Endometrium (tissue), 2 donors: Measurements from ENCODE around the gene COL4A1.

Experiments
- FAIRE-seq: peaks from 2 replicates; lab custom pipeline; 2012; peaks lifted over from hg19 to GRCh38; lab: Jason Lieb, UNC
- donor health status: control.
- donor health status: control.

The COL4A1 gene

DNA sequence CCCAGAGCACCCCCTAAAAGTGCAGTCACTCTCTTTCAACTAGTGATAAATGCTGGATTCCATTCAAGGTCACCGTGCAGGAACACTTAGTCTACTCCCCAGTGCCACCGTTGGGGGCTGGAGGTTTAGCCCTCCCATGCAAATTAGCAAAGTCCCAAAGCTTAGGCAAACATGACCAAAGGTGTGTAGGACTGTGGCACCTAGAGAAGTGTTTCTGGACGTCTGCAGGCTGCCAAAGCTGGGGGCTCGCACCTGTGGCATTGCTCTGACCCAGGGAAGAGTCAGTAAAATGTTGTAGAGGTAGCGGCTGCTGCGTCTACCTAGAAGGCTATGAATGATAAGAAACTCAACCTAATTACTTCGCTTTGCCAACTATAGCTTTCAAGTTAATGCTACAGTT, 13.9 kb downstream of the COL4A1 start:
- FAIRE-seq = no peak

GRCh38 chr13:110291286-110291685, 15.7 kb downstream of the COL4A1 start:
- FAIRE-seq = no peak

DNA sequence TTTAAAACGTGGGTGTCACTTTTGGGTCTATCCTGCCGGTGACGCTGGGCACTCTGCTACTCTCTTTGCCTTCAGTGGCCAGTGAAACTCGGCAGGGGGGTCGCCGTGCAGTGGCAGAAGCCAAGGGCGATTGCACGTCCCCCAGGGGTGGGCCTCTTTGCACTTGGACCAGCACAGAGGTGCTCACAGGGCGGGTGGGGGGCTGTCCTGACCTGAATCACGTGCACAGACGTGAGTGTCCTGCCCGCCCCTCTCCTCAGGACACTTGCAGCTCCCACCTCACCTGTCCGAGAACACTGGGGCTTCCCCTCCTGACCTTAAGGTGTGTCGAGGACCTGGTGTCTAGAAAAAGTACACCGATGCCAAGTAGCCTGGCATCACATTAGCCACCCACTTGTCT, 16.1 kb downstream of the COL4A1 start:
- FAIRE-seq = no peak

DNA sequence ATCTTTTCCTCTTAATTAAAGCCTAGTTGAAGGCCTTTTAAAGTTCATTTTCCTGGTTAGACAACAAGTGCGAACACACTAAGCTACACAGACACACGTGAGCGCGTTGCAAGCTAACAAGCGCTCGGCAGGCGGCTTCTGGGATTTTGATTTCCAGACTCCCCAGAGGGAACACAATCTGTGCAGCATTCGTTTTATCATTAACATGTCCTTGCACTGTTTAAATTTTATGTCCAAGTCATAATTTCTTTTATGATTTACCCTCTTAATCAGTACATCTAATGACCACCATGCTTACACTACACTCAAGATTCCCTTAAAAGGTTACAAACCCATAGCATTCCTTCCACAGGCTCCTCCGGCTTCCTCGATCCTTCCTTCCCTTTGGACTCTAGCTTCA, 16.8 kb downstream of the COL4A1 start:
- no peak for FAIRE-seq

GRCh38 chr13:110289661-110290060, 17.3 kb downstream of the COL4A1 start:
- FAIRE-seq = no peak

- FAIRE-seq = no peak
These were observed 17.8 kb downstream of the COL4A1 start for GRCh38 chr13:110289174-110289573.

DNA sequence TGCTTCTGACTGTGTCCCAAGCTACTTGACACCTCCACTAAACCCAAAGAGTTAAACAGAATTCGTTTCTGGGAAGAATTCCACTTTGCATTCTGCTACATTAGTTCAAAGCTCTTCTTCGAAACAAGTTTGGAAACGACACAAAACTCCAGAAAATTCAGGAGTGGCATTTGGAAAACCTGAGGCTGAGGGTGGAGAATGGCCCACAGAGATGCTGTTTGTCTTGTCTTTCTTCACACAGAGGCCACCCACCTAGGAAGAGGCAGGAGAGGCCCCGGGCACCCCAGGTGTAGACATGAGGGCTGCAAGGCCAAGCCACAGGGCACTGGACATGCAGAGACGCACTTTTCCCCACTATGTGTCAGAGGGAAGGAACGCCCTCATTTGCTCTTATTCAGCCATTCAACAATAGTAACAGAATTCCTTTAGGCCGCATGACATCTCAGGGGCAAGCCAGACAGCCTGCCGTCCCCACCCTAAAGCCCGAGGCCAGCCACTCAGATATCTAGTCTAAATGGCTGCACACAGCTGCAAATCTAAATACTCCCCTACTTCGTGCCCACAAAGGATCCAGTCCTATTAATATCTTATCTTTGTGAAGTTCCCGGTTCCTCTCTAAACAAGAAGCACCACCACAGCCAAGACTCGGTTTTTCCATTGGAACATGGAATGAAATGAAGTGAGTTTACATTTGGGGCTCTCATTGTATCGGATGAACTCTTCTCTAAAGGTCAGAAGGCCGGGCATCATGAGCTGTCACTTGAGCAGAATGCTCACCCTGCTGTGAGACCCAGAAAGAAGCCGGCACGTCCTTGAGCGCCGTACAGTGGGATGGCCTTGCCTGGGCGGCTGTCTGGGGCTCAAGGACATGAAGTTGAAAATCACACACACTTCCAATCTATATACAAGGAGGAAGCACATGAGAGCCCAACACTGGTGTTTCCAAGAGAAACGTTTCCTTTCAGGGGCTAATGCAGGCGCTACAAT, 19.8 kb downstream of the COL4A1 start:
- no peak for FAIRE-seq

DNA sequence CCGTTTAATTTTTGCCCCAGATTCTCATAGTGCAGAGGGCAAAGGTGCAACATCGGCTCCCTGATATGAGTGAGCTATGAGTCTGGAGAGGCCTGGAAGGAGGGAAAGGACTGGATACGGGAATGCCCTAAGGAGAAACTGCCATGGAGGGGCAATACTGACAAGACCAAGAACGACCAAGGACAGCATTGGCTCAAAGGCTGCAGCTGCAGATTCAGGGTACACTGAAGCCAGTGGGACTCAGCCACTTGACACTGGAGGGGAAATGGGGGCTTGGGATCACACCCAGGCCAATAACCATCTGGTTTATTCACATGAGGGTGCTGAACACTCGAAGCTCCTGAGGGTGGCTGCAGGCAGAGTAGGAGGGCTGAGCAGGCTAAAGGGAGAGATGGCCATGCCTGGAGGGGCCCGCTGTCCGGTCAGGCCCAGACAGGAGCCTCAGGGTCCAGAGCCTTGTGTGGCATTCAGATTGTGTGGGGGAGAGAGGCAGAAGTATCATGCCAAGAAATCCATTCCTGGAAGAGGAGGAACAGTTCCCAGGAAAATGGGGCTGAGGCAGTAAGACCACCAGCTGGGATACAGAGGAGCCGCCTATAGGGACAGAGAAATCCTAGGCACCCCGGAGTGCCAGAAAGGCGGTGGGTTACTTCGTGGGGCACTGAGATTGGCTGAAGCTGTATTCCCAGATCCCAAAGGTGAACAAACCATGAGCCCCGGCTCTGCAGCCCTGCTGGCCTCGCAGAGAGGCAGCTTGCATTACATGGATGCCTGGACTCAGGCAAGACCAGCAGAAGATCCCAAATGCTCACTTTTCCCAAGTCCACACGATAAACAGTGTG, 20.7 kb downstream of the COL4A1 start:
- FAIRE-seq = no peak

DNA sequence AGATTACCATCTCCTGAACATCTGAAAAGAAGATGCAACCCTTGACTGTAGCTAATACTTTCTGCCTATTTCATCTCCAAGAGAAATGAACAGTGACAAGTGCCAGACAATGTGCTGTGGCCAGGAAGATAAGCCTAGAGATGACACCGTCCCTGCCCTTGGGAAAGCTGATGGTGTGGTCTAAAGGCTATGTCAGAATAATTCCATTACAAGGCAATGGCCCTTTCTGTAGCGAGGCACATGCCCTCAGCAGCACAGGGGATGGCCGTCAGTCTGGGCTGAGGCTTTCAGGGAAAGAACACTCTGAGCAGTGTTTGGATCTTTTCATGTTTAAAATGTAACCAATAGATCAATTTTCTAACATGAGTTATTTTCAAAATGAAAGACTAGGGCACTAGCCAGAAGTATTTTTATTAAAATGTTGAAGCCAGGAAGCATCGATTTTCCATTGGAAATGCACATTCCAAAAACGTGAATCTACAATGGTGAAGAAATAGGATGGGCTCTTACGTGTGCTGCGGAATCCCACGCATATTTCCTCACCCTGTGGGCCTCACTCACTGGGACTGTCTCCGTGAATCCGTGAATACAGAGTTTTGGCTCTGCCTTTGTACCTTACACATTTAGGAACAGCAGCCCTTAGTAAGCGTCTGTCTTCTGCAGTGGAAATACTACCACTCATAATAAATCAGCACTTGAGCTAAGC, 22.0 kb downstream of the COL4A1 start:
- no peak for FAIRE-seq

GRCh38 chr13:110283736-110284517, 23.0 kb downstream of the COL4A1 start:
- no peak for FAIRE-seq

DNA sequence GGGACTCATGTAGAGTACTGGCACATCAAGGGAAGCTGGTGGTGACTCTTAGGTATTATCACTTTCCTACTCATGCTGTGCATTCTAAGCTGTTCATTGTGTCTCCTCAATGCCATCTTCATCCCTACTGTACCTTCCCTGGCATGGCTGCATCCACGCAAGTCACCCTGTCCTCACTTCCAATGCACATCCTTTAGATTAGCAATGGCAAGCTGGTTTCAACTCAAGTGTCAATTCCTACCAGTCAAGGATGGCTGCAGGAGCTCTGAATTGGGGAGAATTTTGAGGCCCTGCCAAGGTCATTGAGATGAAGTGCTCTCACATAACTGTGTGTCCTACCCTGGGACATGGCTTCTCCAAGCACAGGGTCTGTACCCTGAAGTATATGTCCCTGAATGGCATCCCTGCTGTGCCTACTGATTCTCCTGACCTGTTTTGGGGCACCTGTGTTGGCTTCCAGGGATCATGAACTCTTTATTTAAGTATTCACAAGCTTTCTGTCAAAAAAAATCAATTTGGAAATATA, 24.6 kb downstream of the COL4A1 start:
- FAIRE-seq = no peak

DNA sequence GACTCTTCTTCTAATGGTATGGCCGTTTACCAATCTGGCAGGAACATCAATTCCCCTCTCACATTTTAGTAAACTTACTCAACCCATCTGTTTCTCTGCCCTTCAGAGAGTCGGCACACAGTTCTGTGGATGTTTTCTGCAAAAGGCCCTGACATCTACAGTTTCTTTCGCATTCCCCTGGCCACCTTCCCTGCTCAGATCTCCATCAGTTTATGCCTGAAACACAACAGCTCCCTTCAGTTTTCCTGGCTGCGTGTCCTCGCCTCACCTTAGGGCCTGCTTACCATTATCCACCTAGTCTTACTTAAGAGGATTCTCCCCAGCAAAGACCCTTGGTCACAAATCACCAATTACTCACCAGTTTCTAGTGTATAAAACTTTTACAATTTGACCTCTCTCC, 25.2 kb downstream of the COL4A1 start:
- no peak for FAIRE-seq

- no peak for FAIRE-seq
These were observed 25.8 kb downstream of the COL4A1 start for GRCh38 chr13:110280985-110281688.

- no peak for FAIRE-seq
These were observed 26.6 kb downstream of the COL4A1 start for GRCh38 chr13:110280231-110280813.

GRCh38 chr13:110279684-110280083, 27.3 kb downstream of the COL4A1 start:
- FAIRE-seq = no peak

GRCh38 chr13:110278859-110279258, 28.1 kb downstream of the COL4A1 start:
- no peak for FAIRE-seq

- no peak for FAIRE-seq
These were observed 29.5 kb downstream of the COL4A1 start for GRCh38 chr13:110277357-110277975.

DNA sequence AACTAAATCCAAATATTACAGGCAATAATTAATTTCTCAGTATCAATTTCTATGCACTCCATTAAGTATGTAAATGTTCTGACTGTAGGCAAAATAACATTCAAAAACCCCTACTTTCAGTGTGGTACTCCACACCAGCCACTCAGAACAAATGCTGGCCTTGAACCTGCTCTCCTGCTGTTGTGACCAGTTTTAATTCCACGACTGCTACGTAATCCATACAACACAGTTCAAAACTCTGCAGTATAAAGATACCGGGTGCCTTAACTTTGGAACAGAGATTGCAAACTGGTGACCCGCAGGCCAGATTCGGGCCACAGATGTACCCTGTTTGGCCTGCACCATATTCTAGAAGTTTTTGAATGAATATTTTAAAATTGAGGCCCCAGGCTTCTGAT, 30.4 kb downstream of the COL4A1 start:
- no peak for FAIRE-seq

GRCh38 chr13:110275931-110276552, 30.9 kb downstream of the COL4A1 start:
- no peak for FAIRE-seq
